GM19239 (cell line): ENCODE measurements around the gene F8.
"Not testable (repeated sequence)": the region's sequence is repeated elsewhere in the genome, so short reads cannot be mapped to it uniquely, and the experiment has no call there.

ENCODE experiments used
- DNase-seq: peaks from one replicate; pipeline ENCODE4 v3.0.0; 2011; ENCODE audit warnings: low spot score; ENCODE audit not compliant: insufficient read length
- FAIRE-seq: peaks from 2 replicates; lab custom pipeline; 2011; peaks lifted over from hg19 to GRCh38; lab: Jason Lieb, UNC

The F8 gene

DNA sequence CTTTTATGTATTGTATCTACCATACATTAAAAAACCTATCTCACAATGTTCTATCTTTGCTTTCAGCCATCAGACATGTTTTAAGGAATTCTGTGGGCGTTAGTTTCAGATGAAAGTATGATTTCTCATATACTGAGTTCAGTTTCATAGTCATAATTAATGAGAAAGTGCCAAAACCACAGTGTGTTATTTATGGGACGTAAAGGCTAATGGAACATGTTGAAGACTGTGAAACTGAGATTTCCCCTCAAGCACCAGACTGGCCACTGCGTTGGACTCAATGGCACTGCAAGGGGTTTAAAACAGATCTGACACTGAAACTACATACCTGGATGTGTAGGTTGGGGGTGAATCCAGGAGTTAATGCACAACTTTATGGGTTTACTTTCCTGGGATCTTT lies 32.0 kb downstream of the F8 start:
- peak; percentile 94 for FAIRE-seq
- no peak for DNase-seq

DNA sequence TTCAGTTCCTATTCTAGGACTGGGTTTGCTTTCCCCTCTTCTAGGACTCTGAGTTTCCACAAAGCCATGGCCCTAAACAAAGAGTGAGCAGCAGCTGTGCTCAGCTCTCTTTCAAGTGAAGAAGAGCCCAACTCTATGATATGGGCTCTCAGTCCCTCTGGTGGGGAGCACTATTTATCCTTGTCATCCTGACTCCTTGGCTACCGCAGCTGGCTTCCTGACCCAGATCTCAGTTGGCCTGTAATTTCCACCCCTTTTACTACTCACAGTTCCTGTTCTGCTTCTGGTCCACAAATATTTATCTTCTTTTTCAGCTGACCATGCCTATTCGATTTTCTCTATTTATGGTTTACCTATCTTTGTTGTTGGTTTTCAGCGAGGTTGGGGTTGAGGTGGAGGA lies 33.8 kb downstream of the F8 start:
- FAIRE-seq (peak; percentile 48), DNase-seq (no peak)

DNA sequence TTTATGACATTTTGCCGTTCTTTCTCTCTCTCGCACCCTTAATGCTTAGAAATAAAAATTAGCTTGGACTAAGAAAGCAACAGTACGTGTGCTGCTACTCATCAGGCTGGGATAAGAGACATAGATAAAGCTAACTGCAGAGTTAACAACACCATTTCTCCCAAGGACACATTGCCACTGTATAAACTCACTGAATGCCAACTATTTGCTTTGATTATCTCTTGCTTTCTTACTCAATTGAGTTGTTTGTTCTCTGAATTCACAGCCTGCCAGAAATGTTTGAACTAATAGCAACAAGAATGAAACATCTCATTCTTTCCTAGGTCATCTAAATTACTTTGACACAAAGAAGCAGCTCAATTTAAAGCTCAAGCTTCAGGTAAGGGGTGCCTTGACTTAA lies 34.6 kb downstream of the F8 start:
- FAIRE-seq (no peak), DNase-seq (no peak)

DNA sequence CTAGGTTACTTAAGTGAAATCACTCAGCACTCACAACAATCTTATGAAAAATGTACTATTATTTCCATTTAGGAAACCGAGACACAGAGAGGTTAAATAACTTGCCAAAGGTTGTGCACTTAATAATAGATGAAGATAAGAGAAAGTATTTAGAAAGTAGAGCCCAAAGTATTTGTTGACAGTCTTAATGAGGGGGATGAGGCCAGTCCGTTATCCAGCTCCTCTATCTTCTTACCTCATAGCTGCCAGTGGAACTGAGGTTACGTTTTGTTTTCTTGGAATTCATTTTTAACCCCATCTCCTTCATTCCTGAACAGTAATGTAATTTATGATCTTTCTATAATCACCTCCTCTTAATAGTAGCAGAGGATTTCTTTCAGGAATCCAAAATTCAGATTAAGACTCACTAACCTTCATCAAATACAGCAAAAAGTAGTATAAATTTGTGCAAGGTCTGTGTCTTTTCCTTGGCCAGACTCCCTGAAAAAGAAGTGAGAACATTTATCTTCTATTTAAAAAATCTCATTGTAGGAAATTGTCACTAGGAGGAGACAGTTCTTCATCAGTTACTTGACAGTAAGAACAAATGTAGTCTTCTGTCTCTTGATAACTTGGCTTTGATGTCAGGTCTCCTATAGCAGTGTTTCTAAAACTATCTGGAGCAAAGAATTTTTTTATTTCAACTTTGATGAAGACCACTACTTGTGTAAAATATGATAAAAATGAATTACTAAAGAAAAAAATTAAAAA lies 35.5 kb downstream of the F8 start:
- no peak for DNase-seq
- no peak for FAIRE-seq

DNA sequence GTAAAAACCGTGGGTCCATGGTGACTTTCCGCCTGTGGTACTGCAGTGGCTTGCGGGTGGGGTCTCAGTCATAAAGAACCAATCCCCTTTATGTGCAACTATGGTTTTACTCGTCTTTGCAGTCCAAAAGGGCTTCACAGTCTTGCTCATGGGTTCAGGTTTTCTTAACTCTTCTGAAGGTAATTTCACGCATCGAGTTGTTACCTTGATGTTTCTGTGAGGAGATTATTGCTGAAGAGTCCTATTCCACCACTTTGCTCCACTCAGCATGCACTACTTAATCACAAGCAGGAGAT lies 41.5 kb downstream of the F8 start:
- DNase-seq (no peak), FAIRE-seq (no peak)

DNA sequence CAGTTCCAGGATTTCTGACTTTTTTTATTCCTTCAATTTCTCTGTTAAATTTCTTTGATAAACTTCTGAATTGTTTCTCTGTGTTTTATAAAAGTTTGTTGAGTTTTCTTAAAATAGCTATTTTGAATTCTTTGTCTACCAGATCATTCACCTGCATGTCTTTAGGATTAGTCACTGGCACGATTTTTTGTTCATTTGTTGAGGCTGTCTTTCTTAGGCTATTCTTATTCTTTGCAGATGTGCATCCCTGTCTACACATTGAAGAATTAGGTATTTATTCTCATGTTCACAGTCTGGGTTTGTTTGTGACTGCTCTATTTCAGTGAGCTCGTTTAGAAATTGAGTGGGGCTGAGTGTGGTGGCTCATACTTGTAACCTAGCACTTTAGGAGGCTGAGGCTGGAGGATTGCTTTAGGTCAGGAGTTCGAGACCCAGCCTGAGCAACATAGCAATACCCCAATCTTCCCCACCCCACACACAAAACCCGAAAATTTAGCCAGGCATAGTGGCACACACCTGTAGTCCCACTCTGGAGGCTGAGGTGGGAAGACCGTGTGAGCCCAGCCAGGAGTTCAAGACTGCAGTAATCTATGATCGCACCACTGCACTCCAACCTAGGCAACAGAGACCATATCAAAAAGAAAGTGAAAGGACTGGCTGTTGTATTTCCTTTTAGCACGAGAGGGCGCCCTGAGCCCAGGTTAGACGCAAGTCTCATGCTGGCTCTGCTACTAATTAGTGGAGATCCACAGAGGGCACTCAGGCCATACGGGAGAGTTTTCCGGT lies 42.0 kb downstream of the F8 start:
- peak; percentile 10 for DNase-seq
- peak; percentile 100 for FAIRE-seq

DNA sequence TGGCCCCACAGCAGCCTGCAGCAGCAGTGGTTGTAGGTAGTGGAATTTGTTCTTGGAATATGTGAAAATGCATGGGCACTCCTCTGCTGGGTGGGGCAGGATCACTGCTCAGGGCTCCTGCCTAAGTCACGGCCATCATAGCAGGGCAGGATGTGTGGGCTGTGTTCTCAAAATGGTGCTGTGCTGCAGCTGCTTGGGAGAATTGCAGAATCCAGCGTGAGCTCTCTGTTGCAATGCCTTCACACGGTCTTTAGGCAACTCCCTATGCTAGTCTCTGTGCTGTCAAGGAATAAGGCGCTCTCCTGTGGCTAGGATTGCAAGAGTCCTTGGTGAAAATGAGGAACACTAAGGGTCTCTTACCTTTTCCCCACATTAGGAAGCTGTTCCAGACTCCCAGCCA lies 42.9 kb downstream of the F8 start:
- no peak for FAIRE-seq
- no peak for DNase-seq

DNA sequence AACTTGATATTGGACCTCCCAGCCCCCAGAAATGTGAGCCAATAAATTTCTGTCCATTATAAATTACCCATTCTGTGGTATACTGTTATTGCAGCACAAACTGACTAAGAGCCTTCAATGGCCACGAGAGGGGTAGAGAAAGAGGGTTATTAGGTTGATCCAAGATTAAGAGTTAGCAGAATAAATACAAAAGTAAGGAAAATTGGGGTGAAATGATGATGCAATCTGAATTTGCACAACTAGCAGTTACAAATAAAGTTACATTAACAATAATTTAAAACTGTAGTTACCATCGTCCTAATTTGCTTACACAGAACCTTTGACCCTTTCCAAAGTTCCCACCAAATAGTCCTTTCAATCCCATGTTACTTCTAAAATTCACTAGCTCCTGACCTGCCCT lies 54.2 kb downstream of the F8 start:
- FAIRE-seq, result no peak

DNA sequence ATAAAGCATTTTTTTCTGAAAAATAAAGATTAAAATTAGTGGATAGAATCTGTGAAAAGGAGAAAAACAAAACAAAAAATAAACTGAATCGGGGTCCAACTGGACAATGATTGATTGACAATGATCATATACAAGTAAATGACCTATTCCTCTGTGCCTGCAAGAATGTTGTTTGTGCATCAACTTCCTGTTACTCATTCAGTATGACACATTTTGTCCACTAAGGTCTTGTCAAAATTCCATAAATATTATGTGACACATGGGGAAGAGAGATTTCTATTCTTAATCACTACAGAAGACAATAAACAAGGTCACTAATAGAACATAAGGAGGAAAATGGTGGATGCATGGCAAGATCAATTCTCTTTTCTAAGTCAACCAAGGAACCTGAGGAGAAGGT lies 54.9 kb downstream of the F8 start:
- no peak for FAIRE-seq
- DNase-seq, result no peak

More for the DNA sequence above, 54.2 kb downstream of the F8 start:
- DNase-seq, result no peak

DNA sequence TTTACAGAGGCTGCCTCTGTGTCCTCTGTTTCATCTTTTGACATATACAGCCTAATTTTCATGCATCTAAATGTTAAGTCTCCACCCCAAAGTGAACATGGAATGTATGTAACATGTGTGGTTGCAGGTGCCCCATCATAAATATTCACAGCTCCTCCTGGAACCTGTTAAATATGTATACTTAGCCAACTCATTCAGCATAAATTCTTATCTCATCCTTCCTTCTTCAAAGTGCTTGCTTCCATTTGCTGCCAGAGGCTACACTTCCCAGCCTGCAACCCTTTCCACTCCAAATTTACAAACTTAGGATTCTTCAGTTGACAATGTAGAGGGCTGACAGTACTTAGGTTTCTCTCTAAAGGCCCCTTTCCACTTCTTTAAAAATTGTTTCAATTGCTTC lies 60.6 kb downstream of the F8 start:
- FAIRE-seq (no peak), DNase-seq (no peak)

DNA sequence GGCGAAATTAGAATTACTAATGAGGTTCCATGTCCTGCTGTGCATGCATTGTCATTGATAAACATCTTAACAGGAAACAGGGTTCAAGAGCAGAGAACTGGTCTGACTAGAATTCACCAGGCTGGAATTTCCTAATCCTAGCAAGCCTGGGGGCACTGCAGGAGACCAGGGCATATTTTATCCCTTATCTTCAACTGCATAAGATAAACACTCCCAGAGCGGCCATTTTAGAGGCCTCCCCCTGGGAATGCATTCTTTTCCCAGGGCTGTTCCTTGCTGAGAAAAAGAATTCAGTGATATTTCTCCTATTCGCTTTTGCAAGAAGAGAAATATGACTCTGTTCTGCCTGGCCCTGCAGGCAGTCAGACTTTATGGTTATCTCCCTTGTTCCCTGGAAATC lies 66.7 kb downstream of the F8 start:
- DNase-seq, FAIRE-seq: not testable (repeated sequence)

DNA sequence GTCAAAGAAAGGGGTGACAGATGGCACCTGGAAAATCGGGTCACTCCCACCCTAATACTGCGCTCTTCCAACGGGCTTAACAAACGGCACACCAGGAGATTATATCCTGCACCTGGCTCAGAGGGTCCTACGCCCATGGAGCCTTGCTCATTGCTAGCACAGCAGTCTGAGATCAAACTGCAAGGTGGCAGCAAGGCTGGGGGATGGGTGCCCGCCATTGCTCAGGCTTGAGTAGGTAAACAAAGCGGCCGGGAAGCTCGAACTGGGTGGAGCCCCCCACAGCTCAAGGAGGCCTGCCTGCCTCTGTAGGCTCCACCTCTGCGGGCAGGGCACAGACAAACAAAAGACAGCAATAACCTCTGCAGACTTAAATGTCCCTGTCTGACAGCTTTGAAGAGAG lies 83.3 kb downstream of the F8 start:
- not testable (repeated sequence) for DNase-seq
- FAIRE-seq, result peak; percentile 31

DNA sequence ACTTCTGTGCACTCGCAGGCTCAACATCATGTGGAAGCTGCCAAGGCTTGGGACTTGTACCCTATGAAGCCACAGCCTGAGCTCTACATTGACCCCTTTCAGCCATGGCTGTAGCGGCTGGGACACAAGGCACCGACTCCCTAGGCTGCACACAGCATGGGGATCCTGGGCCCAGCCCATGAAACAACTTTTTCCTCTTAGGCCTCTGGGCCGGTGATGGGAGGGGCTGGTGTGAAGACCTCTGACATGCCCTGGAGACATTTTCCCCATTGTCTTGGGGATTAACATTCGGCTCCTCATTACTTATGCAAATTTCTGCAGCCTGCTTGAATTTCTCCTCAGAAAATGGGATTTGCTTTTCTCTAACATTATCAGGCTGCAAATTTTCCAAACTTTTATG lies 97.8 kb downstream of the F8 start:
- not testable (repeated sequence) for DNase-seq, FAIRE-seq

DNA sequence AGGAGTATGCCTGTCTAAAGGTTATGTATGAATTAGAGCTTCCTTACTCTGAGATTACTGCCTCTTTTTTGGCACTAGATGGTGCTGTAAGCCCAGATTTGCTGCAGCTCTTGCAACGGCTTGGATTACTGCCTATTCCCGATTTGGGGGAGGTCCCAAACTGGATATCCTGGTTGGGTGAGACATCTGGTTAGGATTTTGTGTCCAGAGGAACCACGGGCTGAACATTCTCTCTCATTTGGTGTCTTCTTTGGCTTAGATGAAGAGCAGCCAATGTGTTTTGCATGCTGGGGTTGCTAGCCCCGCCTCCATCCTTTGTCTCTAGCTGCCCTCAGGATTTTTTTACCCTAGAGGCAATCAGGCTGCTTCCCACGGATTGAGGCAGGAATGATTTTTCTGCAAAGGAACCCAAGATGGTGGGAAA lies 104.5 kb downstream of the F8 start:
- FAIRE-seq (peak; percentile 80), DNase-seq (peak; percentile 9)

DNA sequence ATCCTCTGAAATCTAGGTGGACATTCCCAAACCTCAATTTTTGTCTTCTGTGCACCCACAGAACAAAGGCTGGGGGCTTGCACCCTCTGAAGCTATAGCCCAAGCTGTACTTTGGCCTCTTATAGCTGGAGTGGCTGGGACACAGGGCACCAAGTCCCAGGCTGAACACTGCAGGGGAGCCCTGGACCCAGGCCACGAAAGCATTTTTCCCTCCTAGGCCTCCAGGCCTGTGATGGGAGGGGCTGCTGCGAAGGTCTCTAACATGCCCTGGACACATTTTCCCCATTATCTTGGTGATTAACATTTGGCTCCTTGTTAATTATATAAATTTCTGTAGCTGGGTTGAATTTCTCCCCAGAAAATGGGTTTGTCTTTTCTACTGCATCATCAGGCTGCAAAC lies 108.5 kb downstream of the F8 start:
- FAIRE-seq, result no peak

DNA sequence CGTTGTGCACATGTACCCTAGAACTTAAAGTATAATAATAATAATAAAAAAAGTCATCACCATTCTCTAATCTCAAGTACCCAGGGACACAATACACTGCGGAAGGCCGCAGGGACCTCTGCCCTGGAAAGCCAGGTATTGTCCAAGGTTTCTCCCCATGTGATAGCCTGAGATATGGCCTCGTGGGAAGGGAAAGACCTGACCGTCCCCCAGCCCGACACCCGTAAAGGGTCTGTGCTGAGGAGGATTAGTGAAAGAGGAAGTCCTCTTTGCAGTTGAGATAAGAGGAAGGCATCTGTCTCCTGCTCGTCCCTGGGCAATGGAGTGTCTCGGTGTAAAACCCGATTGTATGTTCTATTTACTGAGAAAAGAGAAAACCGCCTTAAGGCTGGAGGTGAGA lies 112.0 kb downstream of the F8 start:
- peak; percentile 68 for FAIRE-seq
- not testable (repeated sequence) for DNase-seq

More for the DNA sequence above, 108.5 kb downstream of the F8 start:
- no peak for DNase-seq

DNA sequence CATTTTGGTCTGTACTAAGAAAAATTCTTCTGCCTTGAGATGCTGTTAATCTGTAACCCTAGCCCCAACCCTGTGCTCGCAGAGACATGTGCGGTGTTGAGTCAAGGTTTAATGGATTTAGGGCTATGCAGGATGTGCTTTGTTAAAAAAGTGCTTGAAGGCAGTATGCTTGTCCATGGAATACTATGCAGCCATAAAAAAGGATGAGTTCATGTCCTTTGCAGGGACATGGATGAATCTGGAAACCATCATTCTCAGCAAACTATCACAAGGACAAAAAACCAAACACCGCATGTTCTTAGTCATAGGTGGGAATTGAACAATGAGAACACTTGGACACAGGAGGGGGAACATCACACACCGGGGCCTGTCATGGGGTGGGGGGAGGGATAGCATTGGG lies 112.5 kb downstream of the F8 start:
- not testable (repeated sequence) for DNase-seq, FAIRE-seq

DNA sequence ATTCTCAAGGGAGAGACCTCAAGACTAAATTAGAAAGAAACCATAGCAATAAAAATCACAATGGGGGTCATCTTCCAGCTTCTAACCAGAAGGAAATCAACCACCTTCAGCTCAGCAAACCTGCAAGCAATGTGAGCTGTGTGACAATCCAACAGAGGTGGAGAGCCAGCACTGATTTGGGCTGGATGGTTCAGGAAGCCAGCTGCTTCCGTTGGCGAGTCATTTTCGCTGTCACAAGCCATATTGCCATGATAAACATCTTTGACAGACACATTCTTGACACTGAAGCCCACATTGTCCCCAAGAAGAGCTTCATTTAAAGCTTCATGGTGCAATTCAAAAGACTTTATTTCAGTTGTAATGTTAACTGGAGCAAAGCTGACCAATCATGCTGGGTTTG lies 113.7 kb downstream of the F8 start:
- no peak for DNase-seq
- FAIRE-seq, result no peak

DNA sequence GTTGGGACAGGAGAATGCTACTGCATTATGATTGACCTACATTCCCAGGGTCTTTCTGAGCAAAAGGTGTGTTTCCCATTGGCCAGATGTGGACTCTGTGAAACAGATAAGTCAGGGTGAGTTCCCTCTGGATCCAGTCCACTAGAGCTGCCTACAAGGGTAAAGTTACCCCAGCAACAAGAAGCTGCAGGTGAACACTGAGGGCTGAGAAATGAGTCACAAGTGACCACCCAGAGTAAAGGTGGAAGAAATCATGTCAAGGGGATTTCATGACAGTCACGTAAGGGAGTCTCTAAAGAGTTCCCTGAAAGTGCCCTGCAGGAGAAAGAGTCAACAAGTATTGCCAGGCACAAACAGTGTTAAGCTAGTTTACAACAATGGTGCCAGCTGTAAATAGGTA lies 120.1 kb downstream of the F8 start:
- FAIRE-seq (no peak), DNase-seq (no peak)

DNA sequence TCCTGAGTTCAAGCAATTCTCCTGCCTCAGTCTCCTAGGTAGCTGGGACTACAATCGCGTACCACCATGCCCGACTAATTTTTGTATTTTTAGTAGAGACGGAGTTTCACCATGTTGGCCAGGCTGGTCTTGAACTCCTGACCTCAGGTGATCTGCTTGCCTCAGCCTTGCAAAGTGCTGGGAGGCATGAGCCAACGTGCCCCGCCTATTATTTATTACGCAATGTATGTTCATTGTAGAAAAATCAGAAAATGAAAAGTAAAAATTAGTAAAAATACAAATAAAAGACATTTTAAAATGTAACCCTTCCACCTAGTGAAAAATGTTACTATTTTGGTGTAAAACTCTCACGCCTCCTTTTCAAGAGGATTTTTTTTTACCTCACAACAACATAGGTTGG lies 122.2 kb downstream of the F8 start:
- FAIRE-seq (no peak), DNase-seq (no peak)

DNA sequence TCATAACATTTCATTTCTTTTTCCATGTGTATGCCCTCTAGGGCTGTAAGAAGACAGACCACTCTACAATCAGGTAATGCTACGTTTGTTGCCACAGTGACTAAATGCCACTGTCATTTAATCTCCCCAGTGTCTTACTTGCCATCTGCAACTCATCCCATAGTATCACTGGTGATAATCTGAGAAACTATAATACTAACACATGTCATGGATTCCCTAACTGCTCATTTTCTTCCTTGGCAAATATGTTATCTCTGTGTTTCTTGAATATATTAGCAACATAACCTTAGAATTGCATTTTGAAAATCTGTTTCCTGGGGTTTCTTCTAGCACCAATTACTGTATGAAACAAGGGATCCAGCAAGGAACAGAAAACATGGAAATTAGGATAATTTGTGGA lies 130.2 kb downstream of the F8 start:
- no peak for DNase-seq
- no peak for FAIRE-seq
